ENCODE data around the gene LIMS1.
"Not testable (repeated sequence)": the region's sequence is repeated elsewhere in the genome, so short reads cannot be mapped to it uniquely, and the experiment has no call there.

LIMS1 gene

GRCh38 chr2:108533832-108534583, at the start of gene LIMS1:
Gene LIMS1 (plus strand): TSS chr2:108534470. CDS start chr2:108534563, 93 bp downstream.
- peak; percentile 93 for DNase-seq

- DNase-seq = no peak
Observed at GRCh38 chr2:108485253-108485652, 49.0 kb upstream of the LIMS1 start.

- DNase-seq = no peak
Observed at GRCh38 chr2:108490506-108491122, 43.7 kb upstream of the LIMS1 start.

- DNase-seq = no peak
Observed at GRCh38 chr2:108491848-108492247, 42.4 kb upstream of the LIMS1 start.

- no peak for DNase-seq
Observed at GRCh38 chr2:108492364-108492763, 41.9 kb upstream of the LIMS1 start.

GRCh38 chr2:108496167-108496566, 38.1 kb upstream of the LIMS1 start:
- DNase-seq = not testable (repeated sequence)

GRCh38 chr2:108507620-108508019, 26.6 kb upstream of the LIMS1 start:
- DNase-seq = not testable (repeated sequence)

GRCh38 chr2:108512431-108512830, 21.8 kb upstream of the LIMS1 start:
- not testable (repeated sequence) for DNase-seq

- not testable (repeated sequence) for DNase-seq
Observed at GRCh38 chr2:108514478-108514877, 19.8 kb upstream of the LIMS1 start.

GRCh38 chr2:108524688-108525087, 9.6 kb upstream of the LIMS1 start:
- not testable (repeated sequence) for DNase-seq

GRCh38 chr2:108525258-108525657, 9.0 kb upstream of the LIMS1 start:
- DNase-seq = not testable (repeated sequence)

- DNase-seq = no peak
Observed at GRCh38 chr2:108531674-108532055, 2.6 kb upstream of the LIMS1 start.

GRCh38 chr2:108534584-108535356, 500 bp downstream of the LIMS1 start:
- DNase-seq = peak; percentile 81

GRCh38 chr2:108535357-108535631, 1.0 kb downstream of the LIMS1 start:
- no peak for DNase-seq

GRCh38 chr2:108536133-108536780, 2.0 kb downstream of the LIMS1 start:
- no peak for DNase-seq

- no peak for DNase-seq
Observed at GRCh38 chr2:108536911-108537310, 2.6 kb downstream of the LIMS1 start.

GRCh38 chr2:108538000-108538625, 3.8 kb downstream of the LIMS1 start:
- no peak for DNase-seq

- DNase-seq = no peak
Observed at GRCh38 chr2:108541451-108541850, 7.2 kb downstream of the LIMS1 start.

GRCh38 chr2:108542071-108542470, 7.8 kb downstream of the LIMS1 start:
- DNase-seq = no peak

GRCh38 chr2:108547606-108548005, 13.3 kb downstream of the LIMS1 start:
- DNase-seq = no peak

- no peak for DNase-seq
Observed at GRCh38 chr2:108548208-108549003, 14.1 kb downstream of the LIMS1 start.

GRCh38 chr2:108552566-108552965, 18.3 kb downstream of the LIMS1 start:
- DNase-seq = no peak

Measured in activated CD8-positive, alpha-beta memory T cell treated with anti-CD3 and anti-CD28 coated beads for 24 hours (primary cell).